Subcutaneous adipose tissue (tissue), 4 donors: Measurements from ENCODE around the gene IL1R1. TPM values are rescaled to one million over a fixed set of nuclear protein-coding genes. Genes with fewer than 3 reads are reported as not detected.

ENCODE experiments used
- CTCF ChIP-seq: fragments of 450-650 bp; IDR thresholded peaks from one replicate; pipeline ENCODE4 v1.5.1; 2016; ENCODE audit warnings: low read depth, mild to moderate bottlenecking, control low read depth, antibody characterized with exemption, moderate library complexity
- total RNA-seq, 4 donors: library from RNA; depleted of rRNA; stranded (reverse); fragments of >200 nt; gene quantifications; one replicate each; pipeline ENCODE4 v1.1.0, GENCODE V29; 2016

IL1R1 gene
- 100 to 1,000 TPM; 159 to 381 (median 193) TPM for total RNA-seq

GRCh38 chr2:102141970-102142828 lies at the start of gene IL1R1:
Gene IL1R1 (plus strand): TSS chr2:102142746. CDS start chr2:102157725, 14,979 bp downstream.
- TF ChIP-seq CTCF, result no peak

GRCh38 chr2:102093662-102094061 lies 48.9 kb upstream of the IL1R1 start:
- no peak for TF ChIP-seq CTCF

GRCh38 chr2:102094917-102095316 lies 47.6 kb upstream of the IL1R1 start:
- TF ChIP-seq CTCF, result no peak

- TF ChIP-seq CTCF, result no peak
These were observed 46.4 kb upstream of the IL1R1 start for GRCh38 chr2:102096103-102096502.

- TF ChIP-seq CTCF, result no peak
These were observed 43.8 kb upstream of the IL1R1 start for GRCh38 chr2:102098756-102099155.

- no peak for TF ChIP-seq CTCF
These were observed 42.8 kb upstream of the IL1R1 start for GRCh38 chr2:102099536-102100298.

GRCh38 chr2:102100371-102101096 lies 42.0 kb upstream of the IL1R1 start:
- TF ChIP-seq CTCF, result no peak
